Liver (tissue), 9 donors: ENCODE measurements around the gene CECR2. TPM values are rescaled to one million over a fixed set of nuclear protein-coding genes. Genes with fewer than 3 reads are reported as not detected.

ENCODE experiments used
- DNase-seq: peaks from one replicate; pipeline ENCODE4 v3.0.0-alpha.2; 2017; ENCODE audit warnings: low spot score
- H3K27ac ChIP-seq, 2 donors: one replicate each; pipeline ENCODE4 v1.7.0; 2013; ENCODE audit warnings: inconsistent platforms in 2 of 2, low read length in 2 of 2, control low read depth in 1 of 2, low read depth in 1 of 2, mild to moderate bottlenecking in 1 of 2
- H3K27me3 ChIP-seq, 4 donors: one replicate each; pipeline versions ENCODE4 v1.6.1 to v1.7.0; 2013; ENCODE audit warnings: low read length in 3 of 4, inconsistent platforms in 1 of 4, mild to moderate bottlenecking in 1 of 4, moderate library complexity in 1 of 4; ENCODE audit not compliant: control insufficient read depth in 4 of 4, insufficient read depth in 4 of 4
- H3K36me3 ChIP-seq, 4 donors: one replicate each; pipeline versions ENCODE4 v1.6.1 to v1.7.0; 2013; ENCODE audit warnings: low read length in 3 of 4, mild to moderate bottlenecking in 3 of 4, low read depth in 1 of 4, moderate library complexity in 1 of 4; ENCODE audit not compliant: control insufficient read depth in 4 of 4, insufficient read depth in 3 of 4
- H3K4me1 ChIP-seq, 4 donors: one replicate each; pipeline versions ENCODE4 v1.6.1 to v1.7.0; 2013; ENCODE audit warnings: low read length in 3 of 4, mild to moderate bottlenecking in 3 of 4, moderate library complexity in 1 of 4; ENCODE audit not compliant: control insufficient read depth in 4 of 4, insufficient read depth in 4 of 4
- H3K4me3 ChIP-seq, 3 donors: one replicate each; pipeline versions ENCODE4 v1.6.1 to v1.7.0; 2013; ENCODE audit warnings: low read length in 3 of 3, control low read depth in 1 of 3, low read depth in 1 of 3, mild to moderate bottlenecking in 1 of 3
- H3K9ac ChIP-seq, 2 donors: one replicate each; pipeline ENCODE4 v1.7.0; 2013; ENCODE audit warnings: low read length in 2 of 2, mild to moderate bottlenecking in 2 of 2, moderate library complexity in 2 of 2, control low read depth in 1 of 2, low read depth in 1 of 2
- H3K9me3 ChIP-seq, 4 donors: one replicate each; pipeline versions ENCODE4 v1.6.1 to v1.7.0; 2013; ENCODE audit warnings: low read length in 3 of 4; ENCODE audit not compliant: control insufficient read depth in 4 of 4
- EGR1 ChIP-seq, 2 donors: IDR thresholded peaks; 2 replicates each; pipeline ENCODE4 v1.6.1; 2016 to 2018; ENCODE audit warnings: antibody characterized with exemption in 2 of 2, low read depth in 2 of 2
- FOXA1 ChIP-seq: IDR thresholded peaks from 2 replicates; pipeline ENCODE4 v1.6.1; 2016; ENCODE audit warnings: antibody characterized with exemption
- FOXA2 ChIP-seq: IDR thresholded peaks from 2 replicates; pipeline ENCODE4 v1.6.1; 2016; ENCODE audit warnings: antibody characterized with exemption
- GABPA ChIP-seq, 2 donors: IDR thresholded peaks in 1 of 2; conservative IDR thresholded peaks in 1 of 2; 2 replicates each; pipeline ENCODE4 v1.6.1; 2016; ENCODE audit warnings: antibody characterized with exemption in 2 of 2, mild to moderate bottlenecking in 1 of 2, moderate library complexity in 1 of 2
- HNF4A ChIP-seq, 2 donors: conservative IDR thresholded peaks; 2 replicates each; pipeline ENCODE4 v1.6.1; 2016; ENCODE audit warnings: antibody characterized with exemption in 2 of 2, mild to moderate bottlenecking in 2 of 2
- HNF4G ChIP-seq: IDR thresholded peaks from 2 replicates; pipeline ENCODE4 v1.6.1; 2016; ENCODE audit warnings: antibody characterized with exemption
- JUND ChIP-seq, 2 donors: IDR thresholded peaks; 2 replicates each; pipeline ENCODE4 v1.6.1; 2016; ENCODE audit warnings: antibody characterized with exemption in 2 of 2
- NR2F2 ChIP-seq: IDR thresholded peaks from 2 replicates; pipeline ENCODE4 v1.6.1; 2016; ENCODE audit warnings: antibody characterized with exemption
- RAD21 ChIP-seq, 2 donors: IDR thresholded peaks; 2 replicates each; pipeline ENCODE4 v1.6.1; 2016; ENCODE audit warnings: antibody characterized with exemption in 2 of 2, mild to moderate bottlenecking in 2 of 2
- REST ChIP-seq: IDR thresholded peaks from 2 replicates; pipeline ENCODE4 v1.6.1; 2016; ENCODE audit warnings: antibody characterized with exemption, mild to moderate bottlenecking
- RXRA ChIP-seq, 2 donors: IDR thresholded peaks; 2 replicates each; pipeline ENCODE4 v1.6.1; 2017 to 2018; ENCODE audit warnings: antibody characterized with exemption in 2 of 2, mild to moderate bottlenecking in 1 of 2
- SP1 ChIP-seq: IDR thresholded peaks from 2 replicates; pipeline ENCODE4 v1.6.1; 2018; ENCODE audit warnings: antibody characterized with exemption, mild to moderate bottlenecking
- TAF1 ChIP-seq: conservative IDR thresholded peaks from 2 replicates; pipeline ENCODE4 v1.6.1; 2016; ENCODE audit warnings: antibody characterized with exemption, mild to moderate bottlenecking
- YY1 ChIP-seq: IDR thresholded peaks from 2 replicates; pipeline ENCODE4 v1.6.1; 2016; ENCODE audit warnings: antibody characterized with exemption, mild to moderate bottlenecking
- WGBS: extraction: QIAGEN DNeasy Blood & Tissue Kit; methylation state at CpG from one replicate; pipeline ENCODE4 v1.1.7; 2013; 5-methylcytosine and 5-hydroxymethylcytosine counted together
- polyA plus RNA-seq, 2 donors: library from polyadenylated mRNA; stranded (reverse) in 1 of 2; unstranded in 1 of 2; fragments of 200-250 nt in 1 of 2; fragments of >200 nt in 1 of 2; fragmentation: Nextera tagmentation in 1 of 2; extraction: Ambion mirVana in 1 of 2; gene quantifications; one replicate each; pipeline versions ENCODE4 v1.2.1 to v1.2.3, GENCODE V29; 2013 to 2015
- total RNA-seq, 2 donors: library from RNA; depleted of rRNA; stranded (reverse); fragments of >200 nt; gene quantifications; one replicate each; pipeline ENCODE4 v1.2.3, GENCODE V29; 2014
- TF ChIP-seq, protein P1 (sequence below): fragments of 150-350 bp; IDR thresholded peaks from 2 replicates; pipeline ENCODE4 v1.5.1; 2017; ENCODE audit warnings: improper control_type of control experiment, low read depth, low read length; ENCODE audit not compliant: missing input control
- TF ChIP-seq, protein P2 (sequence below): IDR thresholded peaks from 2 replicates; pipeline ENCODE4 v1.6.1; 2016; ENCODE audit warnings: antibody characterized with exemption
- TF ChIP-seq, protein P3 (sequence below): IDR thresholded peaks from 2 replicates; pipeline ENCODE4 v1.6.1; 2016; ENCODE audit warnings: antibody characterized with exemption
- TF ChIP-seq, protein P4 (sequence below): IDR thresholded peaks from 2 replicates; pipeline ENCODE4 v1.6.1; 2016; ENCODE audit warnings: antibody characterized with exemption
- donor health status: healthy.
- donor health status: healthy.
- donor health status: healthy.
- donor health status: healthy.
- donor health status: healthy.

Gene CECR2
- total and polyA plus RNA-seq, 4 donors: 1.8 to 9.7 (median 2.1) TPM

GRCh38 chr22:17486719-17487118 lies 117.5 kb downstream of the CECR2 start (continued):
- TF ChIP-seq, protein P1, sequence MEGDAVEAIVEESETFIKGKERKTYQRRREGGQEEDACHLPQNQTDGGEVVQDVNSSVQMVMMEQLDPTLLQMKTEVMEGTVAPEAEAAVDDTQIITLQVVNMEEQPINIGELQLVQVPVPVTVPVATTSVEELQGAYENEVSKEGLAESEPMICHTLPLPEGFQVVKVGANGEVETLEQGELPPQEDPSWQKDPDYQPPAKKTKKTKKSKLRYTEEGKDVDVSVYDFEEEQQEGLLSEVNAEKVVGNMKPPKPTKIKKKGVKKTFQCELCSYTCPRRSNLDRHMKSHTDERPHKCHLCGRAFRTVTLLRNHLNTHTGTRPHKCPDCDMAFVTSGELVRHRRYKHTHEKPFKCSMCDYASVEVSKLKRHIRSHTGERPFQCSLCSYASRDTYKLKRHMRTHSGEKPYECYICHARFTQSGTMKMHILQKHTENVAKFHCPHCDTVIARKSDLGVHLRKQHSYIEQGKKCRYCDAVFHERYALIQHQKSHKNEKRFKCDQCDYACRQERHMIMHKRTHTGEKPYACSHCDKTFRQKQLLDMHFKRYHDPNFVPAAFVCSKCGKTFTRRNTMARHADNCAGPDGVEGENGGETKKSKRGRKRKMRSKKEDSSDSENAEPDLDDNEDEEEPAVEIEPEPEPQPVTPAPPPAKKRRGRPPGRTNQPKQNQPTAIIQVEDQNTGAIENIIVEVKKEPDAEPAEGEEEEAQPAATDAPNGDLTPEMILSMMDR: no peak
- no peak for TF ChIP-seq JUND (IDR thresholded peaks at IDR 0.05)

GRCh38 chr22:17489101-17489500 lies 119.8 kb downstream of the CECR2 start:
- no peaks in the 10 kb centered on the region for H3K9me3 ChIP-seq
- TF ChIP-seq FOXA1 (no peak), YY1 (no peak), REST (no peak), JUND (IDR thresholded peaks at IDR 0.05) (no peak), RXRA (IDR thresholded peaks at IDR 0.05) (no peak), HNF4G (no peak), HNF4A (conservative IDR thresholded peaks at IDR 0.05) (no peak), NR2F2 (no peak), RAD21 (IDR thresholded peaks at IDR 0.05) (no peak), GABPA (IDR thresholded peaks at IDR 0.05 in 1 of 2, conservative IDR thresholded peaks at IDR 0.05 in 1 of 2) (no peak), EGR1 (IDR thresholded peaks at IDR 0.05; ENCODE audit: low read depth in 2 of 2) (no peak), FOXA2 (no peak), TAF1 (no peak), SP1 (no peak)
- TF ChIP-seq, protein P2, sequence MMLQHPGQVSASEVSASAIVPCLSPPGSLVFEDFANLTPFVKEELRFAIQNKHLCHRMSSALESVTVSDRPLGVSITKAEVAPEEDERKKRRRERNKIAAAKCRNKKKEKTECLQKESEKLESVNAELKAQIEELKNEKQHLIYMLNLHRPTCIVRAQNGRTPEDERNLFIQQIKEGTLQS: no peak
- TF ChIP-seq, protein P3, sequence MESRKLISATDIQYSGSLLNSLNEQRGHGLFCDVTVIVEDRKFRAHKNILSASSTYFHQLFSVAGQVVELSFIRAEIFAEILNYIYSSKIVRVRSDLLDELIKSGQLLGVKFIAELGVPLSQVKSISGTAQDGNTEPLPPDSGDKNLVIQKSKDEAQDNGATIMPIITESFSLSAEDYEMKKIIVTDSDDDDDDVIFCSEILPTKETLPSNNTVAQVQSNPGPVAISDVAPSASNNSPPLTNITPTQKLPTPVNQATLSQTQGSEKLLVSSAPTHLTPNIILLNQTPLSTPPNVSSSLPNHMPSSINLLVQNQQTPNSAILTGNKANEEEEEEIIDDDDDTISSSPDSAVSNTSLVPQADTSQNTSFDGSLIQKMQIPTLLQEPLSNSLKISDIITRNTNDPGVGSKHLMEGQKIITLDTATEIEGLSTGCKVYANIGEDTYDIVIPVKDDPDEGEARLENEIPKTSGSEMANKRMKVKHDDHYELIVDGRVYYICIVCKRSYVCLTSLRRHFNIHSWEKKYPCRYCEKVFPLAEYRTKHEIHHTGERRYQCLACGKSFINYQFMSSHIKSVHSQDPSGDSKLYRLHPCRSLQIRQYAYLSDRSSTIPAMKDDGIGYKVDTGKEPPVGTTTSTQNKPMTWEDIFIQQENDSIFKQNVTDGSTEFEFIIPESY: no peak
- TF ChIP-seq, protein P1: no peak
- TF ChIP-seq, protein P4, sequence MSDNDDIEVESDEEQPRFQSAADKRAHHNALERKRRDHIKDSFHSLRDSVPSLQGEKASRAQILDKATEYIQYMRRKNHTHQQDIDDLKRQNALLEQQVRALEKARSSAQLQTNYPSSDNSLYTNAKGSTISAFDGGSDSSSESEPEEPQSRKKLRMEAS: no peak
- no peak overlapping the region for H3K4me3 ChIP-seq
- no peaks in the 10 kb centered on the region for H3K4me1 ChIP-seq
- no peaks in the 10 kb centered on the region for H3K27me3 ChIP-seq
- no peak overlapping the region for H3K9ac ChIP-seq
- no peak for DNase-seq
- peaks cover 0 to 3% (median 2%) of the 10 kb centered on the region in 4 donors for H3K36me3 ChIP-seq
- no peak overlapping the region for H3K27ac ChIP-seq
- 96% methylated on average over 6 of the region's 6 CpGs for WGBS
